Measurements from ENCODE around the gene NTSR1. TPM values are rescaled to one million over a fixed set of nuclear protein-coding genes. Genes with fewer than 3 reads are reported as not detected.

The NTSR1 gene
- total and polyA plus RNA-seq, 12 donors: 0.03 to 0.14 (median 0.11) TPM; not detected in 9

GRCh38 chr20:62666736-62667529 is 41.7 kb upstream of the NTSR1 start:
- intact Hi-C loops (cut with DNase I): loop anchor here in 1 of 2 donors (5.0 kb wide), 1 partner anchor 125 kb away; no protein-coding TSS in a partner anchor
- Histone ChIP-seq H3K4me1 (replicated peaks in 1 of 2) (peaks cover 0 to 5% of the 10 kb centered on the region in 2 donors), H3K4me3 (no peak overlapping the region), H3K9me3 (replicated peaks in 1 of 3) (no peaks in the 10 kb centered on the region), H3K27me3 (no peaks in the 10 kb centered on the region), H3K36me3 (replicated peaks in 1 of 2) (no peaks in the 10 kb centered on the region), H3K27ac (peak overlapping the region in 1 of 5 donors; percentile 31)
- no peak for TF ChIP-seq POLR2A (IDR thresholded peaks at IDR 0.05)
- TF ChIP-seq CTCF (IDR thresholded peaks at IDR 0.05): no peak
- 63 to 77% (median 65%) methylated on average over 23 to 27 of the region's 27 CpGs for WGBS, 4 donors
- peak in 6 of 7 donors; percentile 63 to 81 (median 72) for DNase-seq

- no peaks in the 10 kb centered on the region for H3K27me3 ChIP-seq
- DNase-seq: no peak
- WGBS, 4 donors: 75 to 84% (median 82%) methylated on average over 13 to 30 of the region's 30 CpGs
- TF ChIP-seq CTCF (IDR thresholded peaks at IDR 0.05) (no peak), POLR2A (IDR thresholded peaks at IDR 0.05) (no peak)
- H3K9me3 ChIP-seq (replicated peaks in 1 of 3): no peaks in the 10 kb centered on the region
- intact Hi-C loops (cut with DNase I): loop anchor here in 1 of 2 donors (5.0 kb wide), 1 partner anchor 125 kb away; no protein-coding TSS in a partner anchor
- no peaks in the 10 kb centered on the region for H3K36me3 ChIP-seq (replicated peaks in 1 of 2)
- no peak overlapping the region for H3K27ac ChIP-seq
- H3K4me3 ChIP-seq: no peak overlapping the region
- H3K4me1 ChIP-seq (replicated peaks in 1 of 2): no peaks in the 10 kb centered on the region
These were observed 40.9 kb upstream of the NTSR1 start for GRCh38 chr20:62667530-62668440.

GRCh38 chr20:62668441-62669027 is 40.1 kb upstream of the NTSR1 start:
- DNase-seq: peak; percentile 76 to 90 (median 82)
- H3K4me3 ChIP-seq: no peak overlapping the region
- H3K27me3 ChIP-seq: no peaks in the 10 kb centered on the region
- H3K9me3 ChIP-seq (replicated peaks in 1 of 3): no peaks in the 10 kb centered on the region
- TF ChIP-seq CTCF (IDR thresholded peaks at IDR 0.05) (peak; percentile 70 to 95 (median 90)), POLR2A (IDR thresholded peaks at IDR 0.05) (no peak)
- no peak overlapping the region for H3K27ac ChIP-seq
- intact Hi-C loops (cut with DNase I): loop anchor here in 1 of 2 donors (5.0 kb wide), 1 partner anchor 124 kb away; no protein-coding TSS in a partner anchor
- H3K4me1 ChIP-seq (replicated peaks in 1 of 2): no peaks in the 10 kb centered on the region
- WGBS, 4 donors: 20 to 100% (median 56%) methylated on average over 2 to 13 of the region's 13 CpGs
- H3K36me3 ChIP-seq (replicated peaks in 1 of 2): no peaks in the 10 kb centered on the region
